Activated CD4-positive, alpha-beta T cell treated with anti-CD3 and anti-CD28 coated beads, Interleukin-2, amount 50 U/mL, for 48 hours (primary cell): ENCODE data around the gene STK39.
A peak's percentile ranks its signal among the peaks of the same experiment; 100 is the strongest.

Experiments used
- DNase-seq, 2 experiments: peaks; one replicate each; pipeline ENCODE4 v3.0.0-alpha.2; 2020

Gene STK39

GRCh38 chr2:168241746-168242145, 5.6 kb downstream of the STK39 start:
- no peak for DNase-seq

GRCh38 chr2:168241208-168241607, 6.2 kb downstream of the STK39 start:
- DNase-seq, result peak; percentile 37 to 42

GRCh38 chr2:168239281-168239680, 8.1 kb downstream of the STK39 start:
- DNase-seq, result no peak

- DNase-seq, result no peak
These were observed 9.7 kb downstream of the STK39 start for GRCh38 chr2:168237741-168238140.

- DNase-seq, result no peak
These were observed 12.8 kb downstream of the STK39 start for GRCh38 chr2:168234407-168235085.

GRCh38 chr2:168233726-168234406, 13.5 kb downstream of the STK39 start:
- no peak for DNase-seq

- DNase-seq, result no peak
These were observed 14.2 kb downstream of the STK39 start for GRCh38 chr2:168233166-168233565.

- DNase-seq, result no peak
These were observed 15.7 kb downstream of the STK39 start for GRCh38 chr2:168231609-168232241.

GRCh38 chr2:168230389-168230788, 17.0 kb downstream of the STK39 start:
- DNase-seq, result no peak

GRCh38 chr2:168224346-168224745, 23.0 kb downstream of the STK39 start:
- no peak for DNase-seq

GRCh38 chr2:168222088-168222487, 25.3 kb downstream of the STK39 start:
- DNase-seq, result no peak

- no peak for DNase-seq
These were observed 26.2 kb downstream of the STK39 start for GRCh38 chr2:168220965-168221819.

GRCh38 chr2:168217920-168218319, 29.5 kb downstream of the STK39 start:
- no peak for DNase-seq

GRCh38 chr2:168216351-168217005, 30.9 kb downstream of the STK39 start:
- no peak for DNase-seq

- no peak for DNase-seq
These were observed 31.6 kb downstream of the STK39 start for GRCh38 chr2:168215813-168216212.

GRCh38 chr2:168212866-168213265, 34.5 kb downstream of the STK39 start:
- DNase-seq, result no peak

GRCh38 chr2:168212167-168212566, 35.2 kb downstream of the STK39 start:
- DNase-seq, result no peak

- DNase-seq, result peak; percentile 39 to 54
These were observed 35.7 kb downstream of the STK39 start for GRCh38 chr2:168211664-168212163.

- no peak for DNase-seq
These were observed 36.4 kb downstream of the STK39 start for GRCh38 chr2:168210895-168211570.

- DNase-seq, result peak; percentile 19 to 36
These were observed 37.0 kb downstream of the STK39 start for GRCh38 chr2:168210216-168210894.

- DNase-seq, result peak in 1 of 2 experiments; percentile 38
These were observed 38.7 kb downstream of the STK39 start for GRCh38 chr2:168208652-168209051.
